Ovary (tissue), 3 donors: Measurements from ENCODE around the gene SCYL1.

Experiments used
- CTCF ChIP-seq, 3 donors: fragments of 450-650 bp in 2 of 3; fragments of 200-600 bp in 1 of 3; IDR thresholded peaks; one replicate each; pipeline versions ENCODE4 v1.5.1 to v1.8.0; 2016 to 2022; ENCODE audit warnings: antibody characterized with exemption in 3 of 3, mild to moderate bottlenecking in 1 of 3
- POLR2A ChIP-seq: fragments of 450-650 bp; IDR thresholded peaks from one replicate; pipeline ENCODE4 v1.6.1; 2017; ENCODE audit warnings: antibody characterized with exemption, mild to moderate bottlenecking, moderate library complexity
- donor health status: DM: no; HTN: no; CAD: no.

- TF ChIP-seq CTCF (IDR thresholded peaks at IDR 0.05) (peak; percentile 16 to 80 (median 76)), POLR2A (peak; percentile 86)
These were observed 45.4 kb downstream of the SCYL1 start, which contains the start of gene ZNRD2 for GRCh38 chr11:65569973-65570918.
